Liver (tissue), 3 donors: ENCODE measurements around the gene AP5S1.

ENCODE experiments used
- GABPA ChIP-seq, 2 donors: IDR thresholded peaks in 1 of 2; conservative IDR thresholded peaks in 1 of 2; 2 replicates each; pipeline ENCODE4 v1.6.1; 2016; ENCODE audit warnings: antibody characterized with exemption in 2 of 2, mild to moderate bottlenecking in 1 of 2, moderate library complexity in 1 of 2
- HNF4G ChIP-seq: IDR thresholded peaks from 2 replicates; pipeline ENCODE4 v1.6.1; 2016; ENCODE audit warnings: antibody characterized with exemption
- RAD21 ChIP-seq, 2 donors: IDR thresholded peaks; 2 replicates each; pipeline ENCODE4 v1.6.1; 2016; ENCODE audit warnings: antibody characterized with exemption in 2 of 2, mild to moderate bottlenecking in 2 of 2
- SP1 ChIP-seq: IDR thresholded peaks from 2 replicates; pipeline ENCODE4 v1.6.1; 2018; ENCODE audit warnings: antibody characterized with exemption, mild to moderate bottlenecking
- TAF1 ChIP-seq: conservative IDR thresholded peaks from 2 replicates; pipeline ENCODE4 v1.6.1; 2016; ENCODE audit warnings: antibody characterized with exemption, mild to moderate bottlenecking
- YY1 ChIP-seq: IDR thresholded peaks from 2 replicates; pipeline ENCODE4 v1.6.1; 2016; ENCODE audit warnings: antibody characterized with exemption, mild to moderate bottlenecking
- TF ChIP-seq, protein P1 (sequence below): fragments of 150-350 bp; IDR thresholded peaks from 2 replicates; pipeline ENCODE4 v1.5.1; 2017; ENCODE audit warnings: improper control_type of control experiment, low read depth, low read length; ENCODE audit not compliant: missing input control
- TF ChIP-seq, protein P2 (sequence below): IDR thresholded peaks from 2 replicates; pipeline ENCODE4 v1.6.1; 2016; ENCODE audit warnings: antibody characterized with exemption
- TF ChIP-seq, protein P3 (sequence below): IDR thresholded peaks from 2 replicates; pipeline ENCODE4 v1.6.1; 2016; ENCODE audit warnings: antibody characterized with exemption, mild to moderate bottlenecking
- TF ChIP-seq, protein P4 (sequence below): IDR thresholded peaks from 2 replicates; pipeline ENCODE4 v1.6.1; 2016; ENCODE audit warnings: antibody characterized with exemption
- donor health status: healthy.
- donor health status: healthy.

DNA sequence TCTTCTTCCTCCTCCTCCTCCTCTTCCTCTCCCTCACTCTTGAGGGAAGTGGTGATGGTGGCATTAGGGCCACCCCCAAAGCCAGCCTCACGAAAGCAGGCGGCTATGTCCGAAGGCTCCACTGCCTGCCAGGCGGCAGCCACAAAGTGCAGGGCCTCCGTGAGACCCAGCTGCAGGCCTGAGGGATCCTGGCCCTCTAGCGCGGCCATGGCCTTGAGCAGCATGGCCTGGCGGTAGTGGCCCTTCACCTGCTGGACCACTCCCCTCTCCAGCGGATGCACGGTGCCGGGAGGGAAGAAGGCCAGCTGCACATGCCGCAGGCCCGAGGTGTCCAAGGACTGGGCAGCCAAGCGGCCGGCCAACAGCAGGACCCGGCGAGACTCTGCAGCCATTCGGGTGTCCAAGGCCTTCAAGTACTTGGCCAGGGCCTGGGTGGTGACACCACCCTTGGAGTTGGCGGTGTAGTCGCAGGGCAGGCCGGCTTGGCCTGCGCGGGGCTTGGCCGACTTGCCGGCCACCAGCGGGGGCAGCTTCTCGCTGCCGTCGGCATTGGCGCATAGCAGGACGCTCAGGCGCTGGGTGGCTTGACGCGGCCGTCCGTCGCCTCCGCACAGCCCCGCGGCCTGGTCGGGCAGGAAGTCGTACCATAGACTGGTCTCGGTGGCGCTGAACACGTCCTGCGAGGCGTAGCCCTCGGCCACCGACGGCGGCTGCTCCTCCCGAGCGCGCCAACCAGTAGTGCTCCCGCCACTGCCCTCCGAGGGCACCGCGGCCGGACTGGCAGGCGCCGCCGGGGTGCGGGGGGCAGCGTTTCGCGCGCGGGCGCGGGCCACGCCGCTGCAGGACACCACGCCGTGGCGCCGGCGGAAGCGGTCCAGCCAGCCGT, 34.9 kb upstream of the AP5S1 start:
- TF ChIP-seq, protein P1, sequence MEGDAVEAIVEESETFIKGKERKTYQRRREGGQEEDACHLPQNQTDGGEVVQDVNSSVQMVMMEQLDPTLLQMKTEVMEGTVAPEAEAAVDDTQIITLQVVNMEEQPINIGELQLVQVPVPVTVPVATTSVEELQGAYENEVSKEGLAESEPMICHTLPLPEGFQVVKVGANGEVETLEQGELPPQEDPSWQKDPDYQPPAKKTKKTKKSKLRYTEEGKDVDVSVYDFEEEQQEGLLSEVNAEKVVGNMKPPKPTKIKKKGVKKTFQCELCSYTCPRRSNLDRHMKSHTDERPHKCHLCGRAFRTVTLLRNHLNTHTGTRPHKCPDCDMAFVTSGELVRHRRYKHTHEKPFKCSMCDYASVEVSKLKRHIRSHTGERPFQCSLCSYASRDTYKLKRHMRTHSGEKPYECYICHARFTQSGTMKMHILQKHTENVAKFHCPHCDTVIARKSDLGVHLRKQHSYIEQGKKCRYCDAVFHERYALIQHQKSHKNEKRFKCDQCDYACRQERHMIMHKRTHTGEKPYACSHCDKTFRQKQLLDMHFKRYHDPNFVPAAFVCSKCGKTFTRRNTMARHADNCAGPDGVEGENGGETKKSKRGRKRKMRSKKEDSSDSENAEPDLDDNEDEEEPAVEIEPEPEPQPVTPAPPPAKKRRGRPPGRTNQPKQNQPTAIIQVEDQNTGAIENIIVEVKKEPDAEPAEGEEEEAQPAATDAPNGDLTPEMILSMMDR: no peak
- no peak for TF ChIP-seq TAF1
- TF ChIP-seq, protein P2, sequence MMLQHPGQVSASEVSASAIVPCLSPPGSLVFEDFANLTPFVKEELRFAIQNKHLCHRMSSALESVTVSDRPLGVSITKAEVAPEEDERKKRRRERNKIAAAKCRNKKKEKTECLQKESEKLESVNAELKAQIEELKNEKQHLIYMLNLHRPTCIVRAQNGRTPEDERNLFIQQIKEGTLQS: no peak
- TF ChIP-seq SP1: no peak
- TF ChIP-seq, protein P3, sequence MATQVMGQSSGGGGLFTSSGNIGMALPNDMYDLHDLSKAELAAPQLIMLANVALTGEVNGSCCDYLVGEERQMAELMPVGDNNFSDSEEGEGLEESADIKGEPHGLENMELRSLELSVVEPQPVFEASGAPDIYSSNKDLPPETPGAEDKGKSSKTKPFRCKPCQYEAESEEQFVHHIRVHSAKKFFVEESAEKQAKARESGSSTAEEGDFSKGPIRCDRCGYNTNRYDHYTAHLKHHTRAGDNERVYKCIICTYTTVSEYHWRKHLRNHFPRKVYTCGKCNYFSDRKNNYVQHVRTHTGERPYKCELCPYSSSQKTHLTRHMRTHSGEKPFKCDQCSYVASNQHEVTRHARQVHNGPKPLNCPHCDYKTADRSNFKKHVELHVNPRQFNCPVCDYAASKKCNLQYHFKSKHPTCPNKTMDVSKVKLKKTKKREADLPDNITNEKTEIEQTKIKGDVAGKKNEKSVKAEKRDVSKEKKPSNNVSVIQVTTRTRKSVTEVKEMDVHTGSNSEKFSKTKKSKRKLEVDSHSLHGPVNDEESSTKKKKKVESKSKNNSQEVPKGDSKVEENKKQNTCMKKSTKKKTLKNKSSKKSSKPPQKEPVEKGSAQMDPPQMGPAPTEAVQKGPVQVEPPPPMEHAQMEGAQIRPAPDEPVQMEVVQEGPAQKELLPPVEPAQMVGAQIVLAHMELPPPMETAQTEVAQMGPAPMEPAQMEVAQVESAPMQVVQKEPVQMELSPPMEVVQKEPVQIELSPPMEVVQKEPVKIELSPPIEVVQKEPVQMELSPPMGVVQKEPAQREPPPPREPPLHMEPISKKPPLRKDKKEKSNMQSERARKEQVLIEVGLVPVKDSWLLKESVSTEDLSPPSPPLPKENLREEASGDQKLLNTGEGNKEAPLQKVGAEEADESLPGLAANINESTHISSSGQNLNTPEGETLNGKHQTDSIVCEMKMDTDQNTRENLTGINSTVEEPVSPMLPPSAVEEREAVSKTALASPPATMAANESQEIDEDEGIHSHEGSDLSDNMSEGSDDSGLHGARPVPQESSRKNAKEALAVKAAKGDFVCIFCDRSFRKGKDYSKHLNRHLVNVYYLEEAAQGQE: no peak
- TF ChIP-seq YY1: no peak
- TF ChIP-seq, protein P4, sequence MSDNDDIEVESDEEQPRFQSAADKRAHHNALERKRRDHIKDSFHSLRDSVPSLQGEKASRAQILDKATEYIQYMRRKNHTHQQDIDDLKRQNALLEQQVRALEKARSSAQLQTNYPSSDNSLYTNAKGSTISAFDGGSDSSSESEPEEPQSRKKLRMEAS: no peak
- TF ChIP-seq HNF4G: no peak
- no peak for TF ChIP-seq RAD21 (IDR thresholded peaks at IDR 0.05)
- TF ChIP-seq GABPA (IDR thresholded peaks at IDR 0.05 in 1 of 2, conservative IDR thresholded peaks at IDR 0.05 in 1 of 2): no peak
